Epithelial cell of prostate (primary cell): ENCODE results near the gene MAPK10.
"Not testable (repeated sequence)": the region's sequence is repeated elsewhere in the genome, so short reads cannot be mapped to it uniquely, and the experiment has no call there.

Experiments
- DNase-seq: peaks from one replicate; pipeline ENCODE4 v3.0.0-alpha.2; 2011; ENCODE audit warnings: low read depth, low spot score
- H3K27ac ChIP-seq: fragments of 450-650 bp; 2 replicates; pipeline ENCODE4 v1.5.1; 2017; ENCODE audit warnings: mild to moderate bottlenecking

Gene MAPK10

GRCh38 chr4:86007042-86007441 lies 352.8 kb downstream of the MAPK10 start:
- H3K27ac ChIP-seq = no peak overlapping the region

GRCh38 chr4:86006057-86006456 lies 353.8 kb downstream of the MAPK10 start:
- no peak overlapping the region for H3K27ac ChIP-seq
- no peak for DNase-seq

More at GRCh38 chr4:86007042-86007441, 352.8 kb downstream of the MAPK10 start:
- DNase-seq = no peak

- no peak for DNase-seq
- no peak overlapping the region for H3K27ac ChIP-seq
These were observed 355.8 kb downstream of the MAPK10 start for GRCh38 chr4:86004030-86004429.

- H3K27ac ChIP-seq = no peak overlapping the region
- DNase-seq = no peak
These were observed 358.3 kb downstream of the MAPK10 start for GRCh38 chr4:86001591-86001990.

- no peak overlapping the region for H3K27ac ChIP-seq
These were observed 364.5 kb downstream of the MAPK10 start for GRCh38 chr4:85995361-85995760.

GRCh38 chr4:85994576-85994975 lies 365.3 kb downstream of the MAPK10 start:
- DNase-seq = no peak
- no peak overlapping the region for H3K27ac ChIP-seq

More at GRCh38 chr4:85995361-85995760, 364.5 kb downstream of the MAPK10 start:
- no peak for DNase-seq

- DNase-seq = no peak
- H3K27ac ChIP-seq = no peak overlapping the region
These were observed 366.2 kb downstream of the MAPK10 start for GRCh38 chr4:85993641-85994040.

- H3K27ac ChIP-seq = no peak overlapping the region
- no peak for DNase-seq
These were observed 373.6 kb downstream of the MAPK10 start for GRCh38 chr4:85986266-85986665.

GRCh38 chr4:85979276-85979675 lies 380.6 kb downstream of the MAPK10 start:
- DNase-seq = no peak
- H3K27ac ChIP-seq = no peak overlapping the region

GRCh38 chr4:85970535-85970934 lies 389.3 kb downstream of the MAPK10 start:
- no peak overlapping the region for H3K27ac ChIP-seq
- no peak for DNase-seq

GRCh38 chr4:85968945-85969819 lies 390.7 kb downstream of the MAPK10 start:
- DNase-seq = no peak
- H3K27ac ChIP-seq = no peak overlapping the region

GRCh38 chr4:85967872-85968271 lies 392.0 kb downstream of the MAPK10 start:
- no peak for DNase-seq
- no peak overlapping the region for H3K27ac ChIP-seq

- no peak overlapping the region for H3K27ac ChIP-seq
- DNase-seq = no peak
These were observed 393.5 kb downstream of the MAPK10 start for GRCh38 chr4:85966373-85966772.

GRCh38 chr4:85965529-85965928 lies 394.3 kb downstream of the MAPK10 start:
- no peak overlapping the region for H3K27ac ChIP-seq
- DNase-seq = no peak

GRCh38 chr4:85965017-85965416 lies 394.8 kb downstream of the MAPK10 start:
- not testable (repeated sequence) for DNase-seq, H3K27ac ChIP-seq

- no peak for DNase-seq
These were observed 395.6 kb downstream of the MAPK10 start for GRCh38 chr4:85964298-85964697.

GRCh38 chr4:85963231-85963630 lies 396.6 kb downstream of the MAPK10 start:
- H3K27ac ChIP-seq = no peak overlapping the region
- no peak for DNase-seq

More at GRCh38 chr4:85964298-85964697, 395.6 kb downstream of the MAPK10 start:
- no peak overlapping the region for H3K27ac ChIP-seq

GRCh38 chr4:85961887-85962286 lies 398.0 kb downstream of the MAPK10 start:
- no peak for DNase-seq
- no peak overlapping the region for H3K27ac ChIP-seq

- DNase-seq = no peak
- H3K27ac ChIP-seq = no peak overlapping the region
These were observed 403.4 kb downstream of the MAPK10 start for GRCh38 chr4:85956293-85956945.

GRCh38 chr4:85955620-85956292 lies 404.1 kb downstream of the MAPK10 start:
- DNase-seq = no peak
- H3K27ac ChIP-seq = no peak overlapping the region

- DNase-seq = peak; percentile 55
- no peak overlapping the region for H3K27ac ChIP-seq
These were observed 406.2 kb downstream of the MAPK10 start for GRCh38 chr4:85953651-85954018.
